HepG2 (cell line): ENCODE measurements around the gene CGREF1. TPM values are rescaled to one million over a fixed set of nuclear protein-coding genes. Genes with fewer than 3 reads are reported as not detected.

Experiments
- ARID4A ChIP-seq: sonication (generic); formaldehyde crosslinking; IDR thresholded peaks from 2 replicates; pipeline ENCODE4 v1.5.0; 2020; ENCODE audit warnings: mild to moderate bottlenecking, missing genetic modification reagents, borderline replicate concordance
- CREB3 ChIP-seq: sonication (generic); formaldehyde crosslinking; IDR thresholded peaks from 2 replicates; pipeline ENCODE4 v1.5.0; 2020; ENCODE audit warnings: missing genetic modification reagents
- ETS1 ChIP-seq: sonication (generic); formaldehyde crosslinking; IDR thresholded peaks from 2 replicates; pipeline ENCODE4 v1.4.0; 2020; ENCODE audit warnings: missing genetic modification reagents
- HNRNPUL1 ChIP-seq: fragments of 200-400 bp; formaldehyde crosslinking; IDR thresholded peaks from 2 replicates; pipeline ENCODE4 v1.6.1; 2017; ENCODE audit warnings: low read depth, mild to moderate bottlenecking, low read length, moderate library complexity
- IKZF4 ChIP-seq: sonication (generic); formaldehyde crosslinking; IDR thresholded peaks from 2 replicates; pipeline ENCODE4 v1.5.1; 2020; ENCODE audit warnings: borderline replicate concordance, mild to moderate bottlenecking, low read depth, missing genetic modification reagents; ENCODE audit errors: not compliant biosample characterization
- MED1 ChIP-seq: sonication (generic); formaldehyde crosslinking; IDR thresholded peaks from 2 replicates; pipeline ENCODE4 v1.4.0; 2020; ENCODE audit warnings: missing genetic modification reagents
- NBN ChIP-seq: fragments of 450-650 bp; conservative IDR thresholded peaks from 2 replicates; pipeline ENCODE4 v1.6.1; 2017
- NRL ChIP-seq: sonication (generic); formaldehyde crosslinking; IDR thresholded peaks from 2 replicates; pipeline ENCODE4 v1.5.0; 2020; ENCODE audit warnings: missing genetic modification reagents, mild to moderate bottlenecking, moderate library complexity, borderline replicate concordance
- RFXAP ChIP-seq: sonication (generic); formaldehyde crosslinking; IDR thresholded peaks from 2 replicates; pipeline ENCODE4 v1.4.0; 2020; ENCODE audit warnings: missing genetic modification reagents, borderline replicate concordance
- SMC3 ChIP-seq: IDR thresholded peaks from 2 replicates; pipeline ENCODE4 v1.6.1; 2011; ENCODE audit warnings: low read length, improper control_type of control experiment
- TBL1XR1 ChIP-seq: fragments of 150-350 bp; IDR thresholded peaks from 2 replicates; pipeline ENCODE4 v1.6.1; 2014; ENCODE audit warnings: borderline replicate concordance, low read length; ENCODE audit not compliant: partially characterized antibody
- ZBTB49 ChIP-seq: sonication (generic); formaldehyde crosslinking; IDR thresholded peaks from 2 replicates; pipeline ENCODE4 v1.4.0; 2020; ENCODE audit warnings: missing genetic modification reagents, borderline replicate concordance
- ZNF180 ChIP-seq: sonication (generic); formaldehyde crosslinking; IDR thresholded peaks from 2 replicates; pipeline ENCODE4 v1.4.0; 2020; ENCODE audit warnings: low read depth, missing genetic modification reagents, borderline replicate concordance
- ZNF281 ChIP-seq: sonication (generic); formaldehyde crosslinking; IDR thresholded peaks from 2 replicates; pipeline ENCODE4 v1.4.0; 2020; ENCODE audit warnings: missing genetic modification reagents, borderline replicate concordance
- ZNF674 ChIP-seq: sonication (generic); formaldehyde crosslinking; IDR thresholded peaks from 2 replicates; pipeline ENCODE4 v1.5.0; 2020; ENCODE audit warnings: low read depth, mild to moderate bottlenecking, missing genetic modification reagents
- ZNF83 ChIP-seq: sonication (generic); formaldehyde crosslinking; IDR thresholded peaks from 2 replicates; pipeline ENCODE4 v1.4.0; 2020; ENCODE audit warnings: missing genetic modification reagents, mild to moderate bottlenecking, borderline replicate concordance
- polyA plus RNA-seq, 8 experiments: library from polyadenylated mRNA; depleted of rRNA in 3 of 8; stranded (reverse) in 7 of 8; unstranded in 1 of 8; fragments of >200 nt; fragmentation: Illumina TruSeq in 4 of 8; extraction: Trizol in 4 of 8; gene quantifications; 2 replicates each; pipeline versions ENCODE4 v1.2.1 to v1.2.3, GENCODE V29; 2011 to 2016; ENCODE audit warnings: low read depth in 4 of 8, missing spikeins in 1 of 8, mixed read lengths in 1 of 8; ENCODE audit not compliant: insufficient read depth in 1 of 8
- total RNA-seq, 5 experiments: library from RNA; depleted of rRNA; stranded (reverse); fragments of >200 nt; fragmentation: Illumina TruSeq; extraction: Trizol; gene quantifications; 2 replicates each; pipeline ENCODE4 v1.2.3, GENCODE V29; 2016; ENCODE audit warnings: low read depth in 1 of 5

Gene CGREF1
- total and polyA plus RNA-seq, 2 of the 13 experiments (the other 11 are each of a cell fraction or from before 2014, with no cell fraction given), result 13.9 to 23.4 TPM

GRCh38 chr2:27133905-27134780 is 15.2 kb upstream of the CGREF1 start, which contains the start of gene PREB (continued):
- TF ChIP-seq MED1, result peak; percentile 70
- no peak for TF ChIP-seq ZNF281 (CRISPR knock-in tag)
- no peak for TF ChIP-seq TBL1XR1
- no peak for TF ChIP-seq NBN
- no peak for TF ChIP-seq ZNF83
- peak; percentile 68; the same call in 1 of the 2 replicates for TF ChIP-seq ETS1 (CRISPR knock-in tag)
- peak; percentile 55 for TF ChIP-seq IKZF4 (CRISPR knock-in tag)
- TF ChIP-seq RFXAP (CRISPR knock-in tag), result peak; percentile 63; the same call in 1 of the 2 replicates
- TF ChIP-seq ARID4A (CRISPR knock-in tag), result peak; percentile 86
- no peak for TF ChIP-seq HNRNPUL1
- no peak for TF ChIP-seq NRL (CRISPR knock-in tag)
- TF ChIP-seq ZNF180 (CRISPR knock-in tag), result no peak
- TF ChIP-seq ZNF674, result no peak
- TF ChIP-seq CREB3 (CRISPR knock-in tag), result peak; percentile 66; the same call in 1 of the 2 replicates
- no peak for TF ChIP-seq ZBTB49 (CRISPR knock-in tag)
- TF ChIP-seq SMC3, result peak; percentile 48; the same call in 1 of the 2 replicates
